GM12891 (cell line): ENCODE measurements around the gene BTG4.

Experiments used
- PAX5 ChIP-seq: IDR thresholded peaks from 2 replicates; pipeline ENCODE4 v1.6.1; 2011; ENCODE audit warnings: low read length, moderate library complexity, mild to moderate bottlenecking; ENCODE audit not compliant: insufficient read depth, severe bottlenecking
- POLR2A ChIP-seq: IDR thresholded peaks from 2 replicates; pipeline ENCODE4 v1.6.1; 2011; ENCODE audit warnings: low read depth, low read length, control low read depth
- POLR2AphosphoS5 ChIP-seq: IDR thresholded peaks from 2 replicates; pipeline ENCODE4 v1.6.1; 2011; ENCODE audit warnings: low read depth, low read length, control low read depth
- POU2F2 ChIP-seq: IDR thresholded peaks from 2 replicates; pipeline ENCODE4 v1.6.1; 2011; ENCODE audit warnings: low read depth, mild to moderate bottlenecking, control low read depth, low read length, moderate library complexity
- SPI1 ChIP-seq: IDR thresholded peaks from 2 replicates; pipeline ENCODE4 v1.6.1; 2011; ENCODE audit warnings: low read depth, low read length, control low read depth
- TAF1 ChIP-seq: IDR thresholded peaks from 2 replicates; pipeline ENCODE4 v1.6.1; 2011; ENCODE audit warnings: low read depth, low read length, control low read depth

GRCh38 chr11:111446404-111447111 is 65.6 kb downstream of the BTG4 start:
- TF ChIP-seq POLR2A (no peak), POLR2AphosphoS5 (no peak), TAF1 (no peak), SPI1 (peak; percentile 72), PAX5 (no peak), POU2F2 (no peak)
